Measurements from ENCODE around the gene ADPRS.

The ADPRS gene, protein sequence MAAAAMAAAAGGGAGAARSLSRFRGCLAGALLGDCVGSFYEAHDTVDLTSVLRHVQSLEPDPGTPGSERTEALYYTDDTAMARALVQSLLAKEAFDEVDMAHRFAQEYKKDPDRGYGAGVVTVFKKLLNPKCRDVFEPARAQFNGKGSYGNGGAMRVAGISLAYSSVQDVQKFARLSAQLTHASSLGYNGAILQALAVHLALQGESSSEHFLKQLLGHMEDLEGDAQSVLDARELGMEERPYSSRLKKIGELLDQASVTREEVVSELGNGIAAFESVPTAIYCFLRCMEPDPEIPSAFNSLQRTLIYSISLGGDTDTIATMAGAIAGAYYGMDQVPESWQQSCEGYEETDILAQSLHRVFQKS

GRCh38 chr1:36088577-36089392 lies at the start of gene ADPRS:
TSS of gene ADPRS (plus strand) at chr1:36088892. CDS start at chr1:36088905, 13 bp downstream.
- peak; percentile 84 to 92 for DNase-seq

DNA sequence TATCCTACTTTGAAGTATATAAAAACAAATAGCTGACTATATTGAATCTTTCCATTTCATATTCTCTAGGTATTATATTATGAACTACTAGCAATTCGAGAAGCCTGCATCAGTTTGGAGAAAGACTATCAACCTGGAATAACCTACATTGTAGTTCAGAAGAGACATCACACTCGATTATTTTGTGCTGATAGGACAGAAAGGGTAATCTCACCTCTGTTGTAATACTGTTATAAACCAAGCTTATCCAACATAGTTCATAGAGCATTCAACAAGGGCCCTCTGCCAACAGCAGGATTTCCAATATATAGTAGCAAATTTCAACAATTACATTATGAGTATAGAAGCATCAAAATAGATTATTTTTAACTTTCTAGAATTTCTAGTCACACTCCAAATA lies 48.5 kb upstream of the ADPRS start:
- no peak for DNase-seq

- DNase-seq: peak; percentile 51 to 56
Measured at GRCh38 chr1:36051821-36052220, 36.9 kb upstream of the ADPRS start.

DNA sequence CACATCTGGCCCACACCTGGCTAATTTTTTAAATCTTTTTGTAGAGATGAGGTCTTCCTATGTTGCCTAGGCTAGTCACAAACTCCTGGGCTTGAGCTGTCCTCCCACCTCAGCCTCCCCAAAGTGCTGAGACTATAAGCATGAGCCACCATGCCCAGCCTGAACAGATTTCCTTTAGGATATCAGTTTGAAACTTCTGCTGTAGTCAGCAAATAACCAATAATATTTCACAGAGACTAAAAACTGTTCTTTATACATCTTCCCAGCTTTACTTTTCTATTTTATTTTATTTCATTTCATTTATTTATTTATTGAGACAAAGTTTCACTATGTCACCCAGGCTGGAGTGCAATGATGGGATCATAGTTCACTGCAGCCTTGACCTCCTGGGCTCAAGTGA lies 34.7 kb upstream of the ADPRS start:
- DNase-seq: no peak

DNA sequence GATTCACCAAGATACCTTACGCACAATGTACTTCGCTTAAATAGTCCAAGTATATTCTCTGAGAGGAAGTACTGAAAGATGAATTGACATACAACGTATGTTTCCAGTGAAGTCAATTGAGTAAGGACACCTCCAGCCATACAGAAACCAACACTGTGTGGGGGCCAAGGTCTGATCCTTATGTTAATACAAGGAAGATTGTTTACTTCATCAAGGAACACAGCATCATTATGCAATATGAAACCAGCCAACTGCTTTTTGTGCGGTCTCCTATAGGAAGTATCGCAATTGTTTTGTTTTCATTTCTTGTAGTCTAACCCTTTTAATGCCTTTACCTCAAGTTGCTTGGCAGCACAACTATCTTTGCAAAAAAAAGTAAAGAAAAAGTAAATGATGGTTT lies 33.0 kb upstream of the ADPRS start:
- peak; percentile 55 to 58 for DNase-seq

DNA sequence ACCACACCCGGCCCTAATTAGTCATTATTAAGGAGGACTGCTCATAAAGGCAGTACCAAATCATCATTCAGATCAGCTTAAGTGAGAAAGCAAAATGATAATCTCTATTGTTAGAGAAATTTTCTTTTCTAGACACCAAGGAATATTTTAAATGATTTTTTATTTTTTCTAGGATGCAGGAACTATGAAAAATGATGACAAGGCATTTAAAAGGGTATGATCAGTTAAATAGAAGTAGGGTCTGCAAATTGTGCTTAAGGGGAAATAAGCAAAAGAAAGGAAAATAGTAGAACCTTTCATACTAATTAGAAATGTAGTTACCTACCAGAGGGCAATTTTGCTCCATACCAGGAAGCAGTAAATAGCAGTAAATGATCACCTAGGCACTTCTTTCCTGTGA lies 26.4 kb upstream of the ADPRS start:
- DNase-seq: no peak

DNA sequence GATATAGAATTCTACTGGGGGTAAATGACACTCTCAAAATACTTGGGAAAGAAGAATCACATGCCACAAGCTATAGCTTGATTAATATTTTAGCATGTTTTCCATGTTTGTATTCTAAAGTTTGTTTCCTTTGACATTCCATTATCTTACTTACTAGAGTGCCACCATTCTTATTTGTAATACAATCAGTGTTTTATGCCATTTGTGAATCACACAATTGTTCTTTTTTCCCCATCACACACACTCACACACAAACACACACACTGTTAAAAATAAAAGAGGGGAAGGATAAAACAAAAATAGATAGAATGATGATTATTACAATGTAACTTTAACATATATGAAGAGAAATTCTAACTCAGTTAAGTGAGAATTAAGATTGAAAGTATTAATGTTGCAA lies 20.8 kb upstream of the ADPRS start:
- DNase-seq: no peak

DNA sequence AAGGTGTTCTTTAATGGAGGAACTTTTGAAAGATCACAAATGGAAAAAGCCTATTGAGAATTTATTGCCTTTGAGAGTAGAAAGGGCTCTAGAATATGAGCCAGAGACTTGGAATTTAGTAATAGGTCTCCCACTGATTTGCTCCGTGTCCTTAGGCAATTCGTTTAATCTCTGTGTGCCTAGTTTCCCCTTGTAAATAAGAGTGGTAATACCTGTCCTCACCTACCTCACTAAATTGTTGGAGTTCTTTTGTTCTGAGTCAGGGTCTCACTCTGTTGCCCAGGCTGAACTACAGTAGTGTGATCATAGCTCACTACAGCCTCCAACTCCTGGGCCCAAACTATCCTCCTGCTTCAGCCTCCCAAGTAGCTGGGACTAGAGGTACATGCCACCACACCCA lies 19.8 kb upstream of the ADPRS start:
- no peak for DNase-seq

GRCh38 chr1:36070349-36070748 lies 18.3 kb upstream of the ADPRS start:
- DNase-seq: no peak

DNA sequence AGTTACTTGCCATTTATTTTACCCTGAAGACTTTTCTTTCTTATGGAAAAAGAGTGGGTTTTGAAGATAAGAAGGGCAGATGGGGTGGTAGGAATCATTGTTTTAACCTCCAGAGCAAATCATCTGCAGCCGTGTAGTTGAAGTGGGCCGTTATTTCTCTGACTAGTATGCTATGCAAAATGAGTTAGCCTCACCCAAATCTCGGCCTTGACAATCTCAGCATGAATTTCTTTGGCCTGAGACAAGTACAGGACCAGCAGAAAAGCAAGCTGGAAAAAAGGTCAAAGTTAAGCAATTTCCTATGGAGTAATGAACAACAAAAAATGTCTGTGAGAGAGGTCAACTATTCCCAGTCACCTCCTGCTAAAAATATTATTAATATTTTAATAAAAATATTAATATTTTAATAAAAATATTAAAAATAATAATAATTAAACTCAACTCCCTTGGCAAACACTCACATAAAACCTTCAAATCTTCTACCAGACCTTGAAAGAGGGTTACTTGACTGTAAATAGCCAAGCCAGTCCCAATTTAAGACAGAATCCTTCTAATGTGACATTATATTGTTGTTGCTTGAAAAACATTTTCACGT lies 11.6 kb upstream of the ADPRS start:
- no peak for DNase-seq

- DNase-seq: no peak
Measured at GRCh38 chr1:36080236-36080635, 8.5 kb upstream of the ADPRS start.

GRCh38 chr1:36080801-36081200 lies 7.9 kb upstream of the ADPRS start:
- no peak for DNase-seq

GRCh38 chr1:36081926-36082485 lies 6.7 kb upstream of the ADPRS start:
- DNase-seq: no peak

DNA sequence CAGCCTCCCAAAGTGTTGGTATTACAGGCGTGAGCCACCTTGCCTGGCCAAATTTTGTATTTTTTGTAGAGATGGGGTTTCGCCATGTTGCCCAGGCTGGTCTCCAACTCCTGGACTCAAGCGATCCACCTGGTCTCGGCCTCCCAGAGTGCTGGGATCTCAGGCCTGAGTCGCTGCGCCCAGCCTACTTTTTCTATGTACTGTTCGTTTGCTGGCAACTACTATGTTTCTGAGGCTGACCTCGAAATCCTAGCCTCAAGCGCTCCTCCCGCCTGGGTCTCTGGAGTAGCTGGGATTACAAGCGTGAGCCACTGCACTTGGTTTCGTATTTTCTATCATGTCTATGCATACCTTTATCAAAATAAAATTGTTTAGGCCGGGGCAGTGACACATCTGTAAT lies 5.5 kb upstream of the ADPRS start:
- no peak for DNase-seq

DNA sequence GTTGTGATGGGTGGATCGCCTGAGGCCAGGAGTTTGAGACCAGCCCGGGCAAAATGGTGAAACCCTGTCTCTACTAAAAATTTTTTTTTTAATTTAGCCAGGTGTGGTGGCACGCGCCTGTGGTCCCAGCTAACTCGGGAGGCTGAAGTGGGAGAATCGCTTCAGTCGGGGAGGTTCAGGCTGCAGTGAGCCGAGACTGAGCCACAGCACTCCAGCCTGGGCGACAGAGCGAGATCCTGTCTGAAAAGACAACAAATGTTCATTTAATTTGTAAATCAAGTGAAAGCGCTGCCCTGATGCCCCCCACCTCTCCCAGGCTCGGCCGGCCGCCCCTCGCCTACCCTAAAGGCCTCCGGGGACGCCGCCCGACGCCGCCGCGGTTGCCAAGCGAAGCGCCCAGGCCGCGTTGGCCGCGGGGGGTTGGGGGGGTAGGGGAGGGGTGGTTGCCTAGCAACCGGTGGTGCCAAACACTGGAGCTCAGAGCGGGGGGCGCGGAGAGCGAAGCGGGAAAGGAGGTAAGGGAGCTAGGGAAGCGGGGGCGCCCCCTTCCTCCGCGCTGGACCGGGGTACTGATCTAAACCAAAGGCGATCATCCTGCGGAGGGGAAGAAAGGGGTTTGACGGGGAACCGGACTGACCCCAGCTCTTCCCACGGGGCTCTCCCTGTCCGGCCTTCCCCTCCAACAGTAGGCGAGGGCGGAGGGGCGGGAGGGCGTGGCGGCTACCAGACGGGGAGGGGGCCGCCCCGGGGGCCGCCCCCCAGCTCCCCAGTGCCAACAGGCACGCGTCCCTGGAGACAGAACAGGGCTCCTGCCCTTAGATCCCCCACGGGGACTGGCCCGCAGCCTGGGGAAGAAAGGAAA lies 4.8 kb upstream of the ADPRS start, which contains the start of gene TEKT2:
Gene TEKT2, plus strand, starts transcription at position 460 of the 862 bp plus-strand sequence. CDS start 828 bp downstream, outside the sequence.
- DNase-seq: peak; percentile 20 to 33

DNA sequence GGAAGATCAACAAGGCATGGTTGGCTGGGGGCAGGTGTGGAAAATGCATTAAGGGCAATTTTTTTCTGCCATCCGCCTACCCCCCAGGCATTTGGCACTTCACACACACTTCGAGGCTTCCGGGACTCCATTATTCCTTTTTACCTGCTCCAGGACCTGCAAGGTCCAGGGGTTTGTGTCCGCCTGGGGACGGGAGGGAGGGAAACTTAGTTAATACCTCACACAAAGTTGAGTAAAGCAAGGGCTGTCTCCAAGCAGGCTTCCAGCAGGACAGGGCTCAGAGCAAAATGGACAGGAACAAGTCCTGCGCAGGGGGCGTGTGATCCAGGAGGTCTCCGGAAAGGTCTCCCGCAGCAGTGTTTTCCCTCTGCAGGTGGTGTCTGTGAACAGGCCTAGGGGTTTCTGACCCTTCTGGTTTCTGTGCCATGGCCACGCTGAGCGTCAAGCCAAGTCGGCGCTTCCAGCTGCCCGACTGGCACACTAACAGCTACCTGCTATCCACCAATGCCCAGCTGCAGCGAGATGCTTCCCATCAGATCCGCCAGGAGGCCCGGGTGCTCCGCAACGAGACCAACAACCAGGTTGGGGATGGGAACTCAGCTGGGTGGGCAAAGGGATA lies 4.1 kb upstream of the ADPRS start:
- DNase-seq: no peak

DNA sequence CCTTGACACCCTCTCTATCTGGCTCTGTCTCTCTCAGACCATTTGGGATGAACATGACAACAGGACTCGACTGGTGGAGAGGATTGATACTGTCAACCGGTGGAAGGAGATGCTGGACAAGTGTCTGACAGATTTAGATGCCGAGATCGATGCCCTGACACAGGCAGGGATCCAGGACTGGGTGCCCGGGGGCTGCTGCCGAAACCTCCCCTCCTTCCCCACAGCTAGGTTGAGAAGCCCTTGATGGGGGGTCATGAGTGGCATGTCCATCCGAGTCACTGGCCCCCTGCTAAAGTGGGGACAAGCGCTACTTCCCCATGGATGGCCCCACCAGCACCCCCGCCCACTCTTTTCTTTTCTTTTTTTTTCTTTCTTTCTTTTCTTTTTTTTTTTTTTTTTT lies 3.6 kb upstream of the ADPRS start:
- no peak for DNase-seq

DNA sequence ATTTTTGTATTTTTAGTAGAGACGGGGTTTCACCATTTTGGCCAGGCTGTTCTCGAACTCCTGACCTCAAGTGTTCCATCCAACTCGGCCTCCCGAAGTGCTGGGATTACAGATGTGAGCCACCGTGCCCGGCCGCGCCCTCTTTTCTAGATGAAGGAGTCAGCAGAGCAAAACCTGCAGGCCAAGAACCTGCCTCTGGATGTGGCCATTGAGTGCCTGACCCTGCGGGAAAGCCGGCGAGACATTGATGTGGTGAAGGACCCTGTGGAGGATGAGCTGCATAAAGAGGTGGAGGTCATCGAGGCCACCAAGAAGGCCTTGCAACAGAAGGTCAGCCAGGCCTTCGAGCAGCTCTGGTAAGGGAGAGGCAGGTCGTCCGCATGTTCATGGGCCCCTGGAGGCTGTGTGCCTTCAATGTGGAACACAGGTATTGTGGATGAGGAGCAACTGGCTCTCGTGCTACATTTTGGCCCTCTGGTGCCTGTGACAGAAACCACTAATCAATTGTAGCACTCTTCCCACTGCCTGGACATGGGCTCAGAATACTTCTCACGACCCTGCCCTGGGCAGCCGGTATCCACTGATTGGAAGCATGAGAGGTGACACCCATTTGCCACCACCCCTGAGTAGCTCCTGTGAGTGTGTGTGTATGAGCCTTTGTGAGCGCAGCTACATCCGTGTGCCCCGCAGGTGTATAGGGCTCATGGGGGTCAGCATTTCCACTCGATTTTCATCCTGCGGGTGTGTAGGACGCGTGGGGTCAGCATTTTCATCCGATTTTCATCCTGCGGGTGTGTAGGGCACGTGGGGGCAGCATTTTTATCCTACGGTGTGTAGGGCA lies 2.8 kb upstream of the ADPRS start:
- DNase-seq: no peak

DNA sequence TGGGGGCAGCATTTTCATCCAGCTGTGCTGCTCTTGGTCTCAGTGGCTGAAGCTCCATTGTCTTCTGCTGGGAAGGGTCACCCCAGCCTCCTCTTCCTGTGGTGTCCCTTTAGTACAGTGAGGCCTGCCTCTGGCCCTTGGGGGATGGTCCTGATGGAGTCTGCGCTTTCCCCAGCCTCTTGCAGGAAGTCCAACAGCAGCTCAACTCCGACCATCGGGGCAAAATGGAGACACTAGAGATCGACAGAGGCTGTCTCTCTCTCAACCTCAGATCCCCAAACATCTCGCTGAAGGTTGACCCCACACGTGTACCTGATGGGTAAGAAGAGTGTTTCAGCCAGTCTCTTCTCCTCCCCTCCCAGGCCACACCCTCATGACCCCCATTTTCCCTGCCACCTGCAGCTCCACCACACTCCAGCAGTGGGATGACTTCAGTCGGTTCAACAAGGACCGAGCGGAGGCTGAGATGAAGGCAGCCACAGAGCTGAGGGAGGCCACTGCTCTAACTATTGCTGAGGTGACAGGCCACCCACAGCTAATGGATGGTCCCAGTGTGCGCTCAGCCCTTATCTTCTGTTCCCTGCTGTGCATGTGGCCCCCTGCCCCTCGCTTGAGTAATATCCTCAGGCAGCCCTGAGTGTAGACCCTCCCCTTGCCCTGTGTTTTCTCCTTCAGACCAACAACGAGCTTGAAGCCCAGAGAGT lies 2.0 kb upstream of the ADPRS start:
- no peak for DNase-seq

Measured in inflammatory macrophage treated with lipopolysaccharide for 1 hour (primary cell).